ENCODE measurements around the gene CBS.
"Not testable (repeated sequence)": the region's sequence is repeated elsewhere in the genome, so short reads cannot be mapped to it uniquely, and the experiment has no call there.

The CBS gene

GRCh38 chr21:43075170-43076022 is at the start of gene CBS:
TSS of gene CBS (minus strand) at chr21:43075835. CDS start at chr21:43072193, 3,642 bp downstream.
- H3K9ac ChIP-seq (ENCODE audit: low read length in 5 of 5); H3K36me3 ChIP-seq (ENCODE audit: control insufficient read depth in 5 of 5, insufficient read depth in 5 of 5, low read length in 5 of 5); H3K27ac ChIP-seq (ENCODE audit: low read depth, low read length); H3K9me3 ChIP-seq (ENCODE audit: control insufficient read depth in 5 of 5, low read length in 5 of 5); H3K4me1 ChIP-seq (ENCODE audit: control insufficient read depth in 5 of 5, insufficient read depth in 5 of 5, low read length in 5 of 5); H3K27me3 ChIP-seq (ENCODE audit: control insufficient read depth in 5 of 5, insufficient read depth in 4 of 5, low read length in 5 of 5); H3K4me3 ChIP-seq (ENCODE audit: low read depth in 1 of 5, low read length in 5 of 5): not testable (repeated sequence)

DNA sequence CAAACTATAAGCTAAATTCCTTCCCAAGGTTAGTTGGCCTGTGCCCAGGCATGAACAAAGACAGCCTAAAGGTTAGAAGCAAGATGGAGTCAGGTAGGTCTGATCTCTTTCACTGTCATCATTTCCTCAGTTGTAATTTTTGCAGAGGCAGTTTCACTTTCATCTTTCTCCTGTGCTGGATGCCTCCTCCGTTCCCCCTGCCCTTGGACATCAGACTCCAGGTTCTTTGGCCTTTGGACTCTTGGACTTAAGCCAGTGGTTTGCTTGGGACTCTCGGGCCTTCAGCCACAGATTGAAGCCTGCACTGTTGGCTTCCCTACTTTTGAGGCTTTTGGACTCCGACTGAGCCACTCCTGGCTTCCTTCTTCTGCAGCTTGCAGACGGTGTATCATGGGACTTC is 40.3 kb upstream of the CBS start:
- H3K9me3 ChIP-seq (ENCODE audit: control insufficient read depth in 5 of 5, low read length in 5 of 5); H3K4me1 ChIP-seq (ENCODE audit: control insufficient read depth in 5 of 5, insufficient read depth in 5 of 5, low read length in 5 of 5); H3K36me3 ChIP-seq (ENCODE audit: control insufficient read depth in 5 of 5, insufficient read depth in 5 of 5, low read length in 5 of 5); H3K9ac ChIP-seq (ENCODE audit: low read length in 5 of 5); H3K27ac ChIP-seq (ENCODE audit: low read depth, low read length); H3K4me3 ChIP-seq (ENCODE audit: low read depth in 1 of 5, low read length in 5 of 5); H3K27me3 ChIP-seq (ENCODE audit: control insufficient read depth in 5 of 5, insufficient read depth in 4 of 5, low read length in 5 of 5): not testable (repeated sequence)

DNA sequence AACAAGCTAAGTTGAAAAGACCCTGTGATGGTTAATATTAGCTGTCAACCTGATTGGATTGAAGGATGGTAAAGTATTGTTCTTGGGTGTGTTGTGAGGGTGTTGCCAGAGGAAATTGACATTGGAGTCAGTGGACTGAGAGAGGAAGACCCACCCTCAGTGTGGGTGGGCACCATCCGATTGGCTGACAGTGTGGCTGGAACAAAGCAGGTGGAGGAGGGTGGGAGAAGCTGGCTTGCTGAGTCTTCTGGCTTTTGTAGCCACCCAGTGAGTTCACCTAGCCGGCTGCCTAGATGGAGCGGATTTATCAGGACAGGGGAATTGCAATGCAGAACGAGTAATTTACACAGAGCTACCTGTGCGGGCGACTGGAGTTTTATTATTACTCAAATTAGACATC is 38.8 kb upstream of the CBS start:
- not testable (repeated sequence) for H3K4me1 ChIP-seq (ENCODE audit: control insufficient read depth in 5 of 5, insufficient read depth in 5 of 5, low read length in 5 of 5); H3K9ac ChIP-seq (ENCODE audit: low read length in 5 of 5); H3K4me3 ChIP-seq (ENCODE audit: low read depth in 1 of 5, low read length in 5 of 5); H3K36me3 ChIP-seq (ENCODE audit: control insufficient read depth in 5 of 5, insufficient read depth in 5 of 5, low read length in 5 of 5); H3K27me3 ChIP-seq (ENCODE audit: control insufficient read depth in 5 of 5, insufficient read depth in 4 of 5, low read length in 5 of 5); H3K9me3 ChIP-seq (ENCODE audit: control insufficient read depth in 5 of 5, low read length in 5 of 5); H3K27ac ChIP-seq (ENCODE audit: low read depth, low read length)

DNA sequence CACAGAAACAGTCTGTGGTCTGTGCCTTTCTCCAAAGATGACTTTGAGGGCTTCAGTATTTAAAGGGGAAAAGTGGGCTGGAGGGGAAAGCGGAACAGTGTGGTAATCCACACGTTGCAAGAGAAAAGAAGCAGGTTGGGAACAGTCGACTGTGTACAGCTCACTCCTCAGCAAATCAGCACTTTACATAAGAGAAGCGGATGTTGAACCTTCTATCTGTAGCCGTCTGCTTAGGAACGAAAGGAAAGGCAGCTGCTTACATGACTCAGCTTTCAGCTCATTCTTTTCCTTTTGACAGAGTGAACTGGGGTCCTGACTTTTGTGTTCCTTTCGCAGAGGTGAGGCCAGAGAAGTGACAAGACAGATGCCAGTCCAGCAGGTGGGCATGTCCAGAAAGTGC is 33.4 kb upstream of the CBS start:
- not testable (repeated sequence) for H3K4me3 ChIP-seq (ENCODE audit: low read depth in 1 of 5, low read length in 5 of 5); H3K9ac ChIP-seq (ENCODE audit: low read length in 5 of 5); H3K9me3 ChIP-seq (ENCODE audit: control insufficient read depth in 5 of 5, low read length in 5 of 5); H3K27ac ChIP-seq (ENCODE audit: low read depth, low read length); H3K4me1 ChIP-seq (ENCODE audit: control insufficient read depth in 5 of 5, insufficient read depth in 5 of 5, low read length in 5 of 5); H3K27me3 ChIP-seq (ENCODE audit: control insufficient read depth in 5 of 5, insufficient read depth in 4 of 5, low read length in 5 of 5); H3K36me3 ChIP-seq (ENCODE audit: control insufficient read depth in 5 of 5, insufficient read depth in 5 of 5, low read length in 5 of 5)

DNA sequence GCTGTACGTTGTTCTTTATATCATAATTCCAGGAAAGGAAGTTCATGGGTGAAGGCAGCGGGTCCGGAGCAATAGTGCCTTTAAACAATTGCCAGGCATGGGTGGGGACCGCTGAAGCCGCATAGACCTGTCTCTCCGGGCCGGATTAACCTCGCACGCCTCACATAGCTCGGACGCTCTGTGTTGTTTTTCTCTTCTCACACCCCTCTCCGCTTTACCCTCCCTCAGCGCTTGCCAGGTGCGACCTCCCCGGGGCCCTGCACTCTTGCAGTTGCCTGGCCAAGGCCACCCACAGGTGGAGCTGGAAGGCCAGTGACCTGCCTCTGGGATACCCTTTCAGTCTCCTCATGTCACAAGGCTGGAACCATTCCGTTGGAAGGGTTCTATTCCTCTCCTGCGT is 32.5 kb upstream of the CBS start:
- H3K4me3 ChIP-seq (ENCODE audit: low read depth in 1 of 5, low read length in 5 of 5); H3K36me3 ChIP-seq (ENCODE audit: control insufficient read depth in 5 of 5, insufficient read depth in 5 of 5, low read length in 5 of 5); H3K9me3 ChIP-seq (ENCODE audit: control insufficient read depth in 5 of 5, low read length in 5 of 5); H3K4me1 ChIP-seq (ENCODE audit: control insufficient read depth in 5 of 5, insufficient read depth in 5 of 5, low read length in 5 of 5); H3K27me3 ChIP-seq (ENCODE audit: control insufficient read depth in 5 of 5, insufficient read depth in 4 of 5, low read length in 5 of 5); H3K9ac ChIP-seq (ENCODE audit: low read length in 5 of 5); H3K27ac ChIP-seq (ENCODE audit: low read depth, low read length): not testable (repeated sequence)

DNA sequence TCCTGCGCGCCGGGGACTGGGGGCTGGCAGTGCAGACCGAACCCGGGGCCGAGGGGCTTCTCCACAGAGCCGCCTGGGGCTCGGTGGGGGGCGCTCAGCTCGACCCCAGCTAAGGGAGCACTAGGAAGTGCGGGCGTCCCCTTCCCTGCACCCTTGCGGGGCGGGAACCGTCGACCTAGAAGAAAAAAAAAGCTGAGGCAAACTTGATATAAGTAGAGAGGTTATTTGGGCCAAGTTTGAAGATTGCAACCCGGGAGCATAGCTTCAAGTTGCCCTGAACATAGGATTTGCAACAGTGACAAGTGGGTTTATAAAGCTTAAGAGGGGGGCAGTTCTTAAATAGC is 32.1 kb upstream of the CBS start:
- not testable (repeated sequence) for H3K4me1 ChIP-seq (ENCODE audit: control insufficient read depth in 5 of 5, insufficient read depth in 5 of 5, low read length in 5 of 5); H3K27me3 ChIP-seq (ENCODE audit: control insufficient read depth in 5 of 5, insufficient read depth in 4 of 5, low read length in 5 of 5); H3K9ac ChIP-seq (ENCODE audit: low read length in 5 of 5); H3K27ac ChIP-seq (ENCODE audit: low read depth, low read length); H3K36me3 ChIP-seq (ENCODE audit: control insufficient read depth in 5 of 5, insufficient read depth in 5 of 5, low read length in 5 of 5); H3K9me3 ChIP-seq (ENCODE audit: control insufficient read depth in 5 of 5, low read length in 5 of 5); H3K4me3 ChIP-seq (ENCODE audit: low read depth in 1 of 5, low read length in 5 of 5)

- not testable (repeated sequence) for H3K4me1 ChIP-seq (ENCODE audit: control insufficient read depth in 5 of 5, insufficient read depth in 5 of 5, low read length in 5 of 5); H3K27me3 ChIP-seq (ENCODE audit: control insufficient read depth in 5 of 5, insufficient read depth in 4 of 5, low read length in 5 of 5); H3K36me3 ChIP-seq (ENCODE audit: control insufficient read depth in 5 of 5, insufficient read depth in 5 of 5, low read length in 5 of 5); H3K27ac ChIP-seq (ENCODE audit: low read depth, low read length); H3K9ac ChIP-seq (ENCODE audit: low read length in 5 of 5); H3K9me3 ChIP-seq (ENCODE audit: control insufficient read depth in 5 of 5, low read length in 5 of 5)
- H3K4me3 ChIP-seq (ENCODE audit: low read depth in 1 of 5, low read length in 5 of 5): peak within 1 kb of the TSS in 3 of 5 donors; percentile 48 to 65 (median 57)
These were observed 31.5 kb upstream of the CBS start, which contains the start of gene U2AF1 for GRCh38 chr21:43106965-43107793. TSS of gene U2AF1 (minus strand) at chr21:43107570. CDS start at chr21:43107494, 76 bp downstream.

- not testable (repeated sequence) for H3K27ac ChIP-seq (ENCODE audit: low read depth, low read length); H3K9me3 ChIP-seq (ENCODE audit: control insufficient read depth in 5 of 5, low read length in 5 of 5); H3K27me3 ChIP-seq (ENCODE audit: control insufficient read depth in 5 of 5, insufficient read depth in 4 of 5, low read length in 5 of 5); H3K4me1 ChIP-seq (ENCODE audit: control insufficient read depth in 5 of 5, insufficient read depth in 5 of 5, low read length in 5 of 5); H3K36me3 ChIP-seq (ENCODE audit: control insufficient read depth in 5 of 5, insufficient read depth in 5 of 5, low read length in 5 of 5); H3K9ac ChIP-seq (ENCODE audit: low read length in 5 of 5); H3K4me3 ChIP-seq (ENCODE audit: low read depth in 1 of 5, low read length in 5 of 5)
These were observed 29.0 kb upstream of the CBS start for GRCh38 chr21:43104642-43105041.

DNA sequence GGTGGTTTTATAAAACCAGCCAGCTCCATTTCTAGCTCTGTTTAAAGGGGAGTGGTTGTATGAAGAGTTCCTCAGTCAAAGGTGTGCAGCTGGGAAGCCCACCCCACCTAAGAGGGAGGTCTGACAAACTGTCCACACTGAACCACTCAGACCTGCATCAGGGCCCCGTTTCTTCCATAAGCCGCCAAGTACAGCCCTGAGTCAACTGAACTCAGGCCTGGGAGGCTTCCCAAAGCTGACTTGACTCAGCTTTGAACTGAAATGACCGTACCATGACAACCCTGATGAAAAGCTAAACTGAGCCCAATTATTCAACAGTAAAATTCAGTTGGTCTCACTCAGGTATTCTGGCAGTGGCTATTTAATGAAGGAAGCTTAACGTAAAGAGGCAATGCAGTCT is 26.6 kb upstream of the CBS start:
- H3K36me3 ChIP-seq (ENCODE audit: control insufficient read depth in 5 of 5, insufficient read depth in 5 of 5, low read length in 5 of 5); H3K4me3 ChIP-seq (ENCODE audit: low read depth in 1 of 5, low read length in 5 of 5); H3K9me3 ChIP-seq (ENCODE audit: control insufficient read depth in 5 of 5, low read length in 5 of 5); H3K27me3 ChIP-seq (ENCODE audit: control insufficient read depth in 5 of 5, insufficient read depth in 4 of 5, low read length in 5 of 5); H3K9ac ChIP-seq (ENCODE audit: low read length in 5 of 5); H3K27ac ChIP-seq (ENCODE audit: low read depth, low read length); H3K4me1 ChIP-seq (ENCODE audit: control insufficient read depth in 5 of 5, insufficient read depth in 5 of 5, low read length in 5 of 5): not testable (repeated sequence)

DNA sequence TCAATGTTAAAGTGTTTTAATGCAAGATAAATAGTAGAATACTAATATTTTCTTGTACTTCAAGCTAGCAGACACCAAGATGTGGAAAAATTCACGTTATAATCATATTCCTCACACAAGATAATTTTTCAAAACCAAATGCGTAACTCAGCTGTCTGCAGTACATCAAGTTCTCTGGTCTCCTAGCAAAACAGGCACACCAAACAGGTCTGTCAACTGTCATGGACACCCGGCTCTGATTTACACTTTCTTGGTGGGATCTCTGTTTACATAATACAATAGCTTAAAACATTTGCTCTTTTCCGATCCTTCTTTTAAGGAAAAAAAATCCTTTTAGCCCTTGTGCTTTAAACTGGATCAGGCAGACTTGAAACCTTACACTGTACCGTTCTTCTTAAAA is 26.0 kb upstream of the CBS start:
- H3K9ac ChIP-seq (ENCODE audit: low read length in 5 of 5); H3K27me3 ChIP-seq (ENCODE audit: control insufficient read depth in 5 of 5, insufficient read depth in 4 of 5, low read length in 5 of 5); H3K4me1 ChIP-seq (ENCODE audit: control insufficient read depth in 5 of 5, insufficient read depth in 5 of 5, low read length in 5 of 5); H3K9me3 ChIP-seq (ENCODE audit: control insufficient read depth in 5 of 5, low read length in 5 of 5); H3K36me3 ChIP-seq (ENCODE audit: control insufficient read depth in 5 of 5, insufficient read depth in 5 of 5, low read length in 5 of 5); H3K27ac ChIP-seq (ENCODE audit: low read depth, low read length); H3K4me3 ChIP-seq (ENCODE audit: low read depth in 1 of 5, low read length in 5 of 5): not testable (repeated sequence)
